Astrocyte (in vitro differentiated cells and primary cell): ENCODE measurements around the gene GARIN5B. TPM values are rescaled to one million over a fixed set of nuclear protein-coding genes. Genes with fewer than 3 reads are reported as not detected.

ENCODE experiments used
- DNase-seq: peaks from one replicate; pipeline ENCODE4 v3.0.0-alpha.2; 2010; ENCODE audit warnings: low read depth
- FAIRE-seq: peaks from 2 replicates; lab custom pipeline; 2011; peaks lifted over from hg19 to GRCh38; lab: Jason Lieb, UNC
- H2AFZ ChIP-seq: 2 replicates; pipeline ENCODE4 v1.6.0; 2012; ENCODE audit warnings: low read depth, low read length, inconsistent platforms
- H3K27ac ChIP-seq: 2 replicates; pipeline ENCODE4 v1.5.1; 2011; ENCODE audit warnings: low read depth, low read length, inconsistent platforms
- H3K27me3 ChIP-seq: 2 replicates; pipeline ENCODE4 v1.6.0; 2011; ENCODE audit warnings: low read length, inconsistent platforms; ENCODE audit not compliant: insufficient read depth
- H3K36me3 ChIP-seq: 2 replicates; pipeline ENCODE4 v1.5.1; 2011; ENCODE audit warnings: low read length, inconsistent platforms; ENCODE audit not compliant: insufficient read depth
- H3K4me1 ChIP-seq: 2 replicates; pipeline ENCODE4 v1.5.1; 2011; ENCODE audit warnings: low read length, inconsistent platforms; ENCODE audit not compliant: insufficient read depth
- H3K4me2 ChIP-seq: 2 replicates; pipeline ENCODE4 v1.6.0; 2012; ENCODE audit warnings: low read length, inconsistent platforms
- H3K4me3 ChIP-seq: 2 replicates; pipeline ENCODE4 v1.5.1; 2011; ENCODE audit warnings: low read depth, mild to moderate bottlenecking, low read length, inconsistent platforms; ENCODE audit not compliant: insufficient read depth
- H3K79me2 ChIP-seq: 2 replicates; pipeline ENCODE4 v1.6.0; 2012; ENCODE audit warnings: mild to moderate bottlenecking, low read length, inconsistent platforms; ENCODE audit not compliant: insufficient read depth
- H3K9ac ChIP-seq: 2 replicates; pipeline ENCODE4 v1.6.0; 2012; ENCODE audit warnings: mild to moderate bottlenecking, low read length, inconsistent platforms
- H3K9me3 ChIP-seq: 2 replicates; pipeline ENCODE4 v1.5.1; 2012; ENCODE audit warnings: low read depth, mild to moderate bottlenecking, low read length, inconsistent platforms; ENCODE audit not compliant: insufficient read depth
- H4K20me1 ChIP-seq: 2 replicates; pipeline ENCODE4 v1.6.0; 2012; ENCODE audit warnings: low read length, inconsistent platforms; ENCODE audit not compliant: insufficient read depth
- H3K27ac Mint-ChIP-seq: one replicate; pipeline ENCODE4 v1.8.0; 2021; ENCODE audit warnings: mild to moderate bottlenecking, mixed read lengths; ENCODE audit not compliant: unreplicated experiment
- H3K27me3 Mint-ChIP-seq: one replicate; pipeline ENCODE4 v1.8.0; 2021; ENCODE audit warnings: low read depth, mixed read lengths; ENCODE audit not compliant: unreplicated experiment
- H3K36me3 Mint-ChIP-seq: one replicate; pipeline ENCODE4 v1.8.0; 2021; ENCODE audit warnings: low read depth, mixed read lengths; ENCODE audit not compliant: unreplicated experiment
- H3K4me1 Mint-ChIP-seq: one replicate; pipeline ENCODE4 v1.8.0; 2021; ENCODE audit warnings: low read depth, mixed read lengths; ENCODE audit not compliant: unreplicated experiment
- H3K4me3 Mint-ChIP-seq: one replicate; pipeline ENCODE4 v1.8.0; 2021; ENCODE audit warnings: mild to moderate bottlenecking, moderate library complexity, mixed read lengths; ENCODE audit not compliant: unreplicated experiment
- H3K9me3 Mint-ChIP-seq: one replicate; pipeline ENCODE4 v1.8.0; 2021; ENCODE audit warnings: mild to moderate bottlenecking, mixed read lengths; ENCODE audit not compliant: unreplicated experiment
- EZH2 ChIP-seq: IDR thresholded peaks from 2 replicates; pipeline ENCODE4 v1.6.1; 2012; ENCODE audit warnings: mild to moderate bottlenecking, low read length, inconsistent platforms; ENCODE audit not compliant: insufficient read depth
- total RNA-seq: library from RNA; stranded (reverse); gene quantifications from 2 replicates; pipeline ENCODE4 v1.2.1, GENCODE V29; 2021
- TF ChIP-seq, protein P1 (sequence below): IDR thresholded peaks from 2 replicates; pipeline ENCODE4 v1.5.1; 2011; ENCODE audit warnings: low read depth, mild to moderate bottlenecking, inconsistent platforms, low read length, moderate library complexity; ENCODE audit not compliant: insufficient read depth

GARIN5B gene
- total RNA-seq, 1 donor from 2014 or later = 0.20 TPM

DNA sequence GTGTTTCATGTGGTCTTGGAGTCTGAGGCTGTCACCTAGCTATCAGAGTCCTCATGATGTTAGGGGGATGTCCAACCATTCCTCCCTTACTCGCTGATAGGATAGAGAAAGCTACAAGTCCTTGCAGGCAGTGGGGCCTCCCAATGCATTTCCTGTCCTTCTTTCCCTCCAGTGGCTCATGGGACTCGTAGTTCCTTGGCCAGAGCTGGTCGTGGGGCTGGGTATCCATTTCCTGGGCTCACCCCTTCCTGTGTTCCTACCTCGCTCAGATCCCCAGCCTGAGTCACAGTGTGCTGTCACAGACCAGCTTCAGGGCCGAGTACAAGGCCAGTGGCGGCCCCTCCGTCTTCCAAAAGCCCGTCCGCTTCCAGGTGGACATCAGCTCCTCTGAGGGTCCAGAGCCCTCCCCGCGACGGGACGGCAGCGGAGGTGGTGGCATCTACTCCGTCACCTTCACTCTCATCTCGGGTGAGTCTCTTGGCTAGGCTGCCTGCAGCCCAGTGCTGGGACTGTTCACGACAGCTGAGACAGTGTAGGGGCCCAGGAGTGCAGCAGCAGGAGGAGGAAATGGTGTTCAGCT is 57.0 kb downstream of the GARIN5B start:
- DNase-seq (no peak), FAIRE-seq (no peak)
- H3K79me2 ChIP-seq = no peaks in the 10 kb centered on the region
- no peak overlapping the region for H3K27ac ChIP-seq
- H3K27me3 ChIP-seq = no peaks in the 10 kb centered on the region
- H3K4me1 Mint-ChIP-seq = no peaks in the 10 kb centered on the region
- no peak overlapping the region for H3K4me2 ChIP-seq
- peaks cover 38% of the 10 kb centered on the region for H3K36me3 Mint-ChIP-seq
- peaks cover 3% of the 10 kb centered on the region for H3K9me3 ChIP-seq
- peaks cover 23% of the 10 kb centered on the region for H3K36me3 ChIP-seq
- no peak overlapping the region for H3K4me3 ChIP-seq
- no peak overlapping the region for H3K4me3 Mint-ChIP-seq
- no peak overlapping the region for H2AFZ ChIP-seq
- H3K9me3 Mint-ChIP-seq = no peaks in the 10 kb centered on the region
- H3K27ac Mint-ChIP-seq = peak overlapping the region; percentile 58
- H3K27me3 Mint-ChIP-seq = no peaks in the 10 kb centered on the region
- no peaks in the 10 kb centered on the region for H4K20me1 ChIP-seq
- no peak for TF ChIP-seq EZH2
- TF ChIP-seq, protein P1, sequence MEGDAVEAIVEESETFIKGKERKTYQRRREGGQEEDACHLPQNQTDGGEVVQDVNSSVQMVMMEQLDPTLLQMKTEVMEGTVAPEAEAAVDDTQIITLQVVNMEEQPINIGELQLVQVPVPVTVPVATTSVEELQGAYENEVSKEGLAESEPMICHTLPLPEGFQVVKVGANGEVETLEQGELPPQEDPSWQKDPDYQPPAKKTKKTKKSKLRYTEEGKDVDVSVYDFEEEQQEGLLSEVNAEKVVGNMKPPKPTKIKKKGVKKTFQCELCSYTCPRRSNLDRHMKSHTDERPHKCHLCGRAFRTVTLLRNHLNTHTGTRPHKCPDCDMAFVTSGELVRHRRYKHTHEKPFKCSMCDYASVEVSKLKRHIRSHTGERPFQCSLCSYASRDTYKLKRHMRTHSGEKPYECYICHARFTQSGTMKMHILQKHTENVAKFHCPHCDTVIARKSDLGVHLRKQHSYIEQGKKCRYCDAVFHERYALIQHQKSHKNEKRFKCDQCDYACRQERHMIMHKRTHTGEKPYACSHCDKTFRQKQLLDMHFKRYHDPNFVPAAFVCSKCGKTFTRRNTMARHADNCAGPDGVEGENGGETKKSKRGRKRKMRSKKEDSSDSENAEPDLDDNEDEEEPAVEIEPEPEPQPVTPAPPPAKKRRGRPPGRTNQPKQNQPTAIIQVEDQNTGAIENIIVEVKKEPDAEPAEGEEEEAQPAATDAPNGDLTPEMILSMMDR = no peak
- H3K9ac ChIP-seq = no peak overlapping the region
- H3K4me1 ChIP-seq = peaks cover 4% of the 10 kb centered on the region

DNA sequence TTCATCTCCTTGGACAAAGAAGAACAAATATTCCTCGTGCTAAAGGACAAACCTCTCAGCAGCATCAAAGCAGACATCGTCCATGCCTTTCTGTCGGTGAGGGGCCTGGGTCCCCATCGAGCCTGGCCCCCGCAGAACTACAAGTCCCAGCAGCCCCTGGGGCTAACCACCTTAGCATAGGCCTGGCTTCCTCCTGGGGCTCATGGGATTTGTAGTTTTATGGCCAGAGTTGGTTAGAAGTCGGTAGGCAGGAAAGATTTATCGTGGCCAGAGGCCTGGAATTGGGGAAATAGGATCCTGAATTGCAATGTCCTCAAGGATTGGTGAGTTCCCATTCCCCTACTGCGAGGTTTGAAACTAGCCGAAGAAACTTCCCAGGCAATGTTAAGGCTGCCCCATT is 57.6 kb downstream of the GARIN5B start:
- Histone ChIP-seq H4K20me1 (no peaks in the 10 kb centered on the region), H3K27me3 (no peaks in the 10 kb centered on the region), H3K79me2 (no peaks in the 10 kb centered on the region), H3K36me3 (peaks cover 23% of the 10 kb centered on the region), H3K9me3 (peaks cover 3% of the 10 kb centered on the region), H3K27ac (no peak overlapping the region), H2AFZ (no peak overlapping the region), H3K4me1 (peaks cover 4% of the 10 kb centered on the region), H3K4me2 (no peak overlapping the region), H3K4me3 (no peak overlapping the region), H3K9ac (no peak overlapping the region)
- Mint-ChIP-seq H3K27ac (no peak overlapping the region), H3K27me3 (no peaks in the 10 kb centered on the region), H3K4me1 (no peaks in the 10 kb centered on the region), H3K9me3 (no peaks in the 10 kb centered on the region), H3K36me3 (peaks cover 38% of the 10 kb centered on the region), H3K4me3 (no peak overlapping the region)
- TF ChIP-seq, protein P1 = no peak
- TF ChIP-seq EZH2 = no peak
- DNase-seq (no peak), FAIRE-seq (no peak)

DNA sequence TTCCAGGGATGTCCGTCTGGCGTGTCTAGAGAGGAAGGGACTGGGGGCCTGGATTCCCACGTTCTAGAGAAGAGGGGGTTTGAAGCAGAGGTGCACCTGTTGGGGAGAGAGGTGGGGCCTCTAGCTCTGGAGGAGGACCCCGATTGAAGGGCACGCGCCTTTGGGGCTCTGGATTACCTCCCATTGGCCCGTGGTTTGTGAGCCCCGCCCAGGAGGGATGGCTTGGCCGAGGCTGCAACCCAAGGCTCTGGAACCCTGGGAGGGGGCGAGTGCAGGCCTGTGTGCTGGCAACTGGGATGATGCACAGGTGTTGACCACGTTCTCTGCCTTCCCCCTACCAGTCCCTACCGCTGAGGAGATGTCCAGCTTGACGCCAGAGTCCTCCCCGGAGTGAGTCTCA is 58.1 kb downstream of the GARIN5B start:
- Histone ChIP-seq H3K79me2 (no peaks in the 10 kb centered on the region), H4K20me1 (no peaks in the 10 kb centered on the region), H3K9me3 (peaks cover 3% of the 10 kb centered on the region), H2AFZ (no peak overlapping the region), H3K36me3 (peaks cover 23% of the 10 kb centered on the region), H3K27me3 (no peaks in the 10 kb centered on the region), H3K27ac (no peak overlapping the region), H3K4me2 (no peak overlapping the region), H3K4me1 (peaks cover 4% of the 10 kb centered on the region), H3K9ac (no peak overlapping the region), H3K4me3 (no peak overlapping the region)
- no peak for FAIRE-seq
- Mint-ChIP-seq H3K4me1 (no peaks in the 10 kb centered on the region), H3K27me3 (no peaks in the 10 kb centered on the region), H3K36me3 (peaks cover 34% of the 10 kb centered on the region), H3K9me3 (no peaks in the 10 kb centered on the region), H3K27ac (no peak overlapping the region), H3K4me3 (no peak overlapping the region)
- no peak for TF ChIP-seq EZH2
- TF ChIP-seq, protein P1 = no peak
- DNase-seq = no peak
